BJ (cell line): ENCODE data around the gene CACNA2D3. TPM values are rescaled to one million over a fixed set of nuclear protein-coding genes. Genes with fewer than 3 reads are reported as not detected.

Experiments used
- CTCF ChIA-PET: fragments of 350-600 bp; formaldehyde crosslinking; extraction: SDS; loops from one replicate; lab custom pipeline; 2021; ENCODE audit warnings: antibody characterized with exemption, inconsistent platforms; lab: Yijun Ruan, JAX
- POLR2A ChIA-PET: fragments of 300-600 bp; sonication (Branson Sonifier 250); formaldehyde crosslinking; extraction: SDS; loops from one replicate; lab custom pipeline; 2021; ENCODE audit warnings: antibody characterized with exemption; lab: Charles Lee
- DNase-seq: peaks from one replicate; pipeline ENCODE4 v3.0.0-alpha.2; 2011; ENCODE audit warnings: low read depth
- H3K27me3 ChIP-seq: 2 replicates; pipeline ENCODE4 v1.6.0; 2011; ENCODE audit warnings: low read length; ENCODE audit not compliant: control insufficient read depth, insufficient read depth
- H3K36me3 ChIP-seq: 2 replicates; pipeline ENCODE4 v1.5.1; 2011; ENCODE audit warnings: low read length; ENCODE audit not compliant: control insufficient read depth, insufficient read depth
- H3K4me3 ChIP-seq: 2 replicates; pipeline ENCODE4 v1.5.1; 2011; ENCODE audit warnings: low read depth, mild to moderate bottlenecking, control low read depth, low read length
- polyA plus RNA-seq: library from polyadenylated mRNA; depleted of rRNA; stranded (reverse); fragments of >200 nt; gene quantifications from 2 replicates; pipeline ENCODE4 v1.2.3, GENCODE V29; 2011
- TF ChIP-seq, protein P1 (sequence below): IDR thresholded peaks from 2 replicates; pipeline ENCODE4 v1.5.1; 2011; ENCODE audit warnings: low read depth, mild to moderate bottlenecking, control low read depth, inconsistent platforms, low read length, moderate library complexity; ENCODE audit not compliant: insufficient read depth

The CACNA2D3 gene
- polyA plus RNA-seq, 1 experiment, result 0.56 TPM

DNA sequence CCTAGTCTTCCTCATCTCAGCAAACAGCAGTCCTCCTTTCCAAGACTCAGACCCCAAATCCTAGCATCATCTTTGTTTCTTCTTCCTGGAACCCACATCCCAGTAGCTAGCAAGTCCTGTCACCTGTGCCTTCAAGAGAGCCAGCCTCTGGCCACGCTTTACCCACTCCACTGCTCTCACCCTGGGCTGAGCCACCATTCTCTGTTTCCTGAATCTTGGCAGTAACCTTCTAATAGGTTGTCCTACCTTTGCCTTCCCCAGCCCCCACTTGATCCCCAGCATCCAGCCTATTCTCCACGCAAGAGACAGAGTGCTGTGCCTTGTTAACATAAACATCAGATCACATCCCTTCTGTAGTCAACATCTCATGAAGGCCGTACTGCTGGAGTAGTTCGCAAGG lies 482.1 kb downstream of the CACNA2D3 start:
- Histone ChIP-seq H3K27me3 (no peaks in the 10 kb centered on the region), H3K36me3 (no peaks in the 10 kb centered on the region), H3K4me3 (no peak overlapping the region)
- ChIA-PET POLR2A (no interaction called here), CTCF (interaction anchor here (0.7 to 0.9 kb wide), 2 partner anchors 176 to 187 kb away, joined by 3 to 7 read pairs; no protein-coding TSS in a partner anchor)
- no peak for DNase-seq
- TF ChIP-seq, protein P1, sequence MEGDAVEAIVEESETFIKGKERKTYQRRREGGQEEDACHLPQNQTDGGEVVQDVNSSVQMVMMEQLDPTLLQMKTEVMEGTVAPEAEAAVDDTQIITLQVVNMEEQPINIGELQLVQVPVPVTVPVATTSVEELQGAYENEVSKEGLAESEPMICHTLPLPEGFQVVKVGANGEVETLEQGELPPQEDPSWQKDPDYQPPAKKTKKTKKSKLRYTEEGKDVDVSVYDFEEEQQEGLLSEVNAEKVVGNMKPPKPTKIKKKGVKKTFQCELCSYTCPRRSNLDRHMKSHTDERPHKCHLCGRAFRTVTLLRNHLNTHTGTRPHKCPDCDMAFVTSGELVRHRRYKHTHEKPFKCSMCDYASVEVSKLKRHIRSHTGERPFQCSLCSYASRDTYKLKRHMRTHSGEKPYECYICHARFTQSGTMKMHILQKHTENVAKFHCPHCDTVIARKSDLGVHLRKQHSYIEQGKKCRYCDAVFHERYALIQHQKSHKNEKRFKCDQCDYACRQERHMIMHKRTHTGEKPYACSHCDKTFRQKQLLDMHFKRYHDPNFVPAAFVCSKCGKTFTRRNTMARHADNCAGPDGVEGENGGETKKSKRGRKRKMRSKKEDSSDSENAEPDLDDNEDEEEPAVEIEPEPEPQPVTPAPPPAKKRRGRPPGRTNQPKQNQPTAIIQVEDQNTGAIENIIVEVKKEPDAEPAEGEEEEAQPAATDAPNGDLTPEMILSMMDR, result no peak

DNA sequence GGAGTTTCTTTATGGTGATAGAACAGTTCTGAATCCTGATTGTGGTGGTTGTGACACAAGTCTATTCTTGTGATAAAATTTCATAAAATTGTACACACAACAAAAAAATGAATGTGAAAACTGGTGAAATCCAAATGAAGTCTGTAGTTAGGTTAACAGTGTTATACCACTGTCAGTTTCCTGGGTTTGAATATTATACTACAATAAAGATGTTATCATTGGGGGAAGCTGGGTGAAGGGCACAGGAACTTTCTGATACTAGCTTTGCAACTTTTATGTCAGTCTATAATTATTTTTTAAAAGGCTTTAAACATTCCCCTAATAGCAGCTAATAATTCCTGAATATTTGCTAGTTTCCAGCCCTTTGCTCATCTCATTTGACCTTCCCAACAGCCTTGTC lies 485.7 kb downstream of the CACNA2D3 start:
- no peaks in the 10 kb centered on the region for H3K27me3 ChIP-seq
- POLR2A ChIA-PET, result no interaction called here
- H3K36me3 ChIP-seq, result no peaks in the 10 kb centered on the region
- H3K4me3 ChIP-seq, result no peak overlapping the region
- no peak for DNase-seq
- CTCF ChIA-PET, result no interaction called here
- TF ChIP-seq, protein P1, result no peak

DNA sequence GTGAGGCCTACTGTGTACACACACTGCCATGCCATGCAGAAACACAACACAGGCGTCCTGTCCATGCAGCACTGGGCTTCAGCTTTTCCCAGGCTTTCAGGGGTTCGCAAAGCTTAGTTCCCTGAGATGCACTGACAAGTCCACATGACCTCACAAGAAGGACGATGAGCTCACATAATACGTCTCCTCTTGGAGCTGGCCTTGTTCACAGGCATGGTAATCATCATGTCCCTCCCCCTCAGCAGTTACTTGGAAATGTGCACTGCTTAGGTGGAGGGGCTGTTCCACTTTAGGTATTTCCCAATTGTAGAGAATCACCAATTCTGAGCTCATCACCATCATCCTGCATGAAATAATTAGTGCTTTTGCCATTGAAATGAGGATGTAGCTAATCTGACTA lies 496.7 kb downstream of the CACNA2D3 start:
- TF ChIP-seq, protein P1, result no peak
- CTCF ChIA-PET, result no interaction called here
- no peak for DNase-seq
- POLR2A ChIA-PET, result no interaction called here
- no peaks in the 10 kb centered on the region for H3K27me3 ChIP-seq
- H3K36me3 ChIP-seq, result no peaks in the 10 kb centered on the region
- H3K4me3 ChIP-seq, result no peak overlapping the region

- ChIA-PET POLR2A (no interaction called here), CTCF (no interaction called here)
- TF ChIP-seq, protein P1, result no peak
- no peaks in the 10 kb centered on the region for H3K27me3 ChIP-seq
- no peak overlapping the region for H3K4me3 ChIP-seq
- DNase-seq, result no peak
- no peaks in the 10 kb centered on the region for H3K36me3 ChIP-seq
Measured at GRCh38 chr3:54619531-54619930, 497.2 kb downstream of the CACNA2D3 start.

DNA sequence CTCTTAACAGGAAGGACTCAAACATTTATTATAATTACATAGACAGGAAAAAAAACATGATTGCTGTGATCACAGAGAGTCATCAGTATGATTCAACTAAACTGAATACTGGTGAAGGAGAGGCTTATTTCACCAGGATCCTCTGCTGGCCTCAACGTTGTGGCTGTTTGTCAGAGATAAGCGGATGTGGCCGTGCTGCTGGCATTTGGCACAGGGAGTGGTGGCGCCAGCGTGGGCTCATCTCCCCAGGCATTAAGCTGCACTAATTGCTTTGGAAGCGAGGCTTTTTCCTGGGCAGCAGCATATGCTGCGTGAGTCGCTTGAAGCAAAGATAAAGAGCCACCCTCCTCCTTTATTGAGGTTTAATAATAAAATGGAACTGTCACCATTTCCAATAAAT lies 498.8 kb downstream of the CACNA2D3 start:
- no peak overlapping the region for H3K4me3 ChIP-seq
- H3K27me3 ChIP-seq, result no peaks in the 10 kb centered on the region
- ChIA-PET CTCF (no interaction called here), POLR2A (no interaction called here)
- TF ChIP-seq, protein P1, result no peak
- DNase-seq, result no peak
- H3K36me3 ChIP-seq, result no peaks in the 10 kb centered on the region
